Activated CD4-positive, alpha-beta T cell treated with anti-CD3 and anti-CD28 coated beads for 48 hours (primary cell): ENCODE results near the gene PRPSAP2.
"Not testable (repeated sequence)": the region's sequence is repeated elsewhere in the genome, so short reads cannot be mapped to it uniquely, and the experiment has no call there.

Experiments
- DNase-seq: peaks from one replicate; pipeline ENCODE4 v3.0.0-alpha.2; 2020

The PRPSAP2 gene

DNA sequence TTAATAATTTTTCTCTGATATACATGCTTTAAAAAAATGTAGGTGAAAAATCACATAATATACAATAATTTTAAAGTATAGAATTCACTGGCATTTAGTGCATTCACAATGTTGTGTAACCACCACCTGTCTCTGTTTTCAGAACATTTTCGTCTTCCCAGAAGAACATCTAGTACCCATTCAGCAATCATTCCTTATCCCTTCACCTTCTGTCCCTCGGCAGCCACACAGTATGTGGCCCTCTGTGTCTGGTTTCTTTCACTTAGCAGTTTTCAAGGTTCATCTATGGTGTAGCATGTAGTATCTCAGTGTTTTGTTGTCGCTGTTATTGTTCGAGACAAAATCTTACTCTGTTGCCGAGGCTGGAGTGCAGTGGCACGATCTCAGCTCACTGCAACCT is 33.6 kb downstream of the PRPSAP2 start:
- no peak for DNase-seq

- DNase-seq = no peak
These were observed 38.2 kb downstream of the PRPSAP2 start for GRCh38 chr17:18896146-18896545.

- DNase-seq = no peak
These were observed 39.0 kb downstream of the PRPSAP2 start for GRCh38 chr17:18896947-18897346.

DNA sequence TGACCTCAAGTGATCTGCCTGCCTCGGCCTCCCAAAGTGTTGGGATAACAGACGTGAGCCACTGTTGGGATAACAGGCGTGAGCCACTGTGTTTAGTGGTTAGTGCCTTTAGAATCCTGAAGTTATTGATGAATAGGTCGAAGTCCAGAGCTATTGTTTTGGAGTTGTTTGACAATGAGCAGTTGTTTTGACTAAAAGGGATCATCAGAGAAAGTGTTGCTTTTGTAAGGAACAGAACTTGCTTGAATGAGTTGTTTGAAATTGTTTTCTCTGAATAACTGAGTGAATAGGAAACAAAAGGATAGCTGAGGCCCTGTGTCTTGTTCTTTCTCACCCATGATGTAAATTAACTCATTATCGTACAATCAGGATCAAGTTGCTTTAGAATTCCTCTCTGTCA is 46.6 kb downstream of the PRPSAP2 start:
- no peak for DNase-seq

DNA sequence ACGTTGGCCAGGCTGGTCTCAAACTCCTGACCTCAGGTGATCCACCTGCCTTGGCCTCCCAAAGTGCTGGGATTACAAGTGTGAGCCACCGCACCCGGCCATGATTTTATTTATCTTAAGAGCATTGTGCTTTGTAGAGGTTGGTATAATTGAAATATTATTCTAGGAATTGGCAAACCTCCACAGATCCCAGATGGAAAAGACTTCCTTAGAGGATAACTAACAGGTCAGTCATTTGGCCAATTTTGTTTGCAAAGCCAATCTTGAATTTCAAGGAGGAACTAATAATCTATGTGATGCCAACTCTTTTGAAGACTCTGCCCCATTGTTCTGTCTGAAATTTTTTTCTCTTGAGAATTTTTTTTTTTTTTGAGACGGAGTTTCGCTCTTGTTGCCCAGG is 47.3 kb downstream of the PRPSAP2 start:
- DNase-seq = no peak

- DNase-seq = no peak
These were observed 52.4 kb downstream of the PRPSAP2 start for GRCh38 chr17:18910326-18910725.

GRCh38 chr17:18910881-18911280 is 53.0 kb downstream of the PRPSAP2 start:
- no peak for DNase-seq

- DNase-seq = no peak
These were observed 59.0 kb downstream of the PRPSAP2 start for GRCh38 chr17:18916816-18917500.

DNA sequence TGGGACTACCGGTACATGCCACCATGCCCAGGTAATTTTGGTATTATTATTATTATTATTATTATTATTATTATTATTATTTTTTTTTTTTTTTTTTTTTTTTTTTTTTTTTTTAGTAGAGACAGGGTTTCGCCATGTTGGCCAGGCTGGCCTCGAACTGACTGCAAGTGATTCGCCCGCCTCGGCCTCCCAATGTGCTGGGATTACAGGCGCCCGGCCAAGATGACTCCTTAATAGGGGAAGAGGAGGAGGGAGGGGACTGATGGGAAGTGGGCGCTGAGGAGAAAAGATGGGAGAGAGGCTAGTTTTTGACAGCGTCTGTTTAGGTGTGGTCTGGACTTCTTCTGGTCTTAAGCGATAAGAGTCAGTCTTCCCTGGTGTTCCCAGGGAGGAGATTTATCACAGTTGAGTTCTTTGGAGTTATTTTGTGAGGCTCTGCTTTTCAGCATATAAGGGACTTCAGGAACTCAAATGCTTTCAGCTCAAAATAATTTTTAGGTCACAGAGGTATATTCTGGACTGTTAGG is 59.6 kb downstream of the PRPSAP2 start:
- DNase-seq = no peak

DNA sequence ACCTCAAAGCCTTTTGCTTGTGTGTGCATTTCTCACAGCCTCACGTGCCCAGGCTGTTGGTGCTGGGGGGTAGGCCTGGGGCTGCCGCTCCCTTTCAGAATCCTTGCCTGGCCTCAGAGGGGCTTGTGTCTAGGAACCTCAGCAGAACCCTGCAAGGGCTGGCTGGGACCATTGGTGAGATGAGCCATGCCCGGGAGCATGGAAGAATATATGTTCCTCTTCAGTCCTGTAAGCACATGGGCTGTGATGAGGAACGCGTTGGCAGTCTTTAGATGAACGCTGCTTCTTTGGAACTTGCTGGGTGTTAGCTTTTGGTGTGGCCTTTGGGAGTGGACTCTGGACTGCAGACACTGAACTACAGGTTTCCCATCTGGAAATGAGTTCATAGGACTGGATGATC is 62.0 kb downstream of the PRPSAP2 start:
- DNase-seq = no peak

DNA sequence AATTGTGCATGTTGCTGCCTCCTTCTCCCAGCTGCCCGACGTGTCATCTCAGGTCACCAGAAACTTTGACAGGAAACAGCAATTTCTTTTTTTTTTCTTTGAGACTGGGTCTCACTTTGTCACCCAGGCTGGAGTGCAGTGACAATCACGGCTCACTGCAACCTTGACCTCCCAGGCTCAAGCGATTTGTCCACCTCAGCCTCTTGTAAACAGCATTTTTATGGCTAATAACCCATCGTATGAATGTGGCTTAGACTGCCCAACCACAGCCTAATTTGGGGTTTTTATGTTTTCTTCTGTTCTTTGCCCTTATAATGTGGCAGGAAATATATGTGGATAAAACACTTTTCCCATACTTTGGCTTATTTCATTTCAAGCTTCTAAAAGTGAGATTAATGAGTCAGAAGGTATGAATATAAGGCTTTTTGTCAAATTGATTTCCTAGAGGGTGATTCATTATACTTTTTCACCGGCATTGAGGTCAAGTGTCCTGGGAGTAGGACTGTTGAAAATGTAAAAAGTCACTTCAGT is 63.0 kb downstream of the PRPSAP2 start:
- no peak for DNase-seq

DNA sequence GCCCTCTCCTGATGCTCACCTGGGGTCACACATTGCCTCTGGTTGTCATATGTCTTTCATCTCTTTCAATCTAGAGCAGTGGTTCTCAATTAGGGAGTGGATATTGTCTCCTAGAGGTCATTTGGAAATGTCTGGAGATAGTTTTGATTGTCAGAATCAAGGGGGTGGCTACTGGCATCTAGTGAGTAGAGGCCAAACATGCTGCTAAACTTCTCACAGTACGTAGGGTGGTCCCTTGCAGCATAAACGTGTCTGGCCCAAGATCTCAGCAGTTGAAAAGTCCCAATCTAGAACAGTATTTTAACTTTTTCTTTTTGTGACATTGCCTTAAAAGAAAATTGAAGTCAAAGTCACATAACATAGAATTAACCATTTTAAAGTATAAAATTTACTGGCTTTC is 63.6 kb downstream of the PRPSAP2 start:
- DNase-seq = no peak

DNA sequence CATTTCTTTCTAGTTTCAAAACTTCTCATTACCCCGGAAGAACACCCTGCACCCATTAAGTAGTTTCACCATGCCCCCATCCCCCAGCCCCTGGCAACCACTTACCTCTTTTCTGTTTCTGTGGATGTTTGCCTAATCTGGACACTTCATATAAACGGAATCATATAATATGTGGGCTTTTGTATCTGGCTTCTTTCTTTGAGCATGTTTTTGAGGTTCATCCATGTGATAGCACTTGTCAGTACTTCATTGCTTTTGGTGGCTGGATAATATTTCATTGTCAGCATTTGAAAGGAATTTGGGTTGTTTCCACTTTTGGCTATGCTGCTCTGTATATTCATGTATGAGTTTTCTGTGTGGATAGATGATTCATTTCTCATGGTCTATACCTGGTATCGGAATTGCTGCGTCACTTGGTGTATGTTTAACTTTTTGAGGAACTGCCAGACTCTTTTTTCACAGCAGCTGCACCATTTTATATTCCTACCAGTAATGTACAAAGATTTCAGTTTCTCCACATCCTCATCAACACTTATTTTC is 64.1 kb downstream of the PRPSAP2 start:
- peak; percentile 48 for DNase-seq

DNA sequence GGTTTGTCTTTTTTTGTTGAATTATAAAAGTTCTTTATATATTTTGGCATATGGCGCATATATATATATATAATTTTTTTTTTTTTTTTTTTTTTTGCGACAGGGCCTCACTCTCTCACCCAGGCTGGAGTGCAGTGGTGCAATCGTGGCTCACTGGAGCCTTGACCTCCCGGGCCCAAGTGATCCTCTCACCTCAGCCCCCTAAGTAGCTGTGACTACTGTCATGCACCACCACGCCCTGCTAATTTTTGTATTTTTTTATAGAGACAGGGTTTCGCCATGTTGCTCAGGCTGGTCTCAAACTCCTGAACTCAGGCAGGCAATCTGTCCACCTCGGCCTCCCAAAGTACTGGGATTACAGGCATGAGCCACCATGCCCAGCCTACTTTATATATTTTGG is 64.7 kb downstream of the PRPSAP2 start:
- DNase-seq = not testable (repeated sequence)

DNA sequence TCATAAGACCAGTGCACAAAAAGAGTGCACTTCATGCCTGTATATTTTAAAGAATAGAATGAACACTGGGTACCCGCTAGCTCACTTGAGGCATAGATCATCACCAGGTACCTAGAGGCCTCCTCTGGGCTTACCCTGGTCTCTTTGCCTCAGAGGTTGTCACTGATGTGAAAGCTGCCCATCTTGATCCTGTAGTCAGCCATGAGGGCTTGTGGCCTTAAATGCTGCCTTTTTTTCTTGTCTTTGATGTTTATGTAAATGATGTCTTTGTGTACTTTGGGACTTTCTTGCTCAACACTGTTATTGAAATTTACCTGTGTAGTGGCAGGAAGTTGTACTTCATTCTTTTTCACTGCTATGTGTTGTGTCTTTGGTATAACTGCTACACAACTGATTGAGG is 67.3 kb downstream of the PRPSAP2 start:
- DNase-seq = no peak

DNA sequence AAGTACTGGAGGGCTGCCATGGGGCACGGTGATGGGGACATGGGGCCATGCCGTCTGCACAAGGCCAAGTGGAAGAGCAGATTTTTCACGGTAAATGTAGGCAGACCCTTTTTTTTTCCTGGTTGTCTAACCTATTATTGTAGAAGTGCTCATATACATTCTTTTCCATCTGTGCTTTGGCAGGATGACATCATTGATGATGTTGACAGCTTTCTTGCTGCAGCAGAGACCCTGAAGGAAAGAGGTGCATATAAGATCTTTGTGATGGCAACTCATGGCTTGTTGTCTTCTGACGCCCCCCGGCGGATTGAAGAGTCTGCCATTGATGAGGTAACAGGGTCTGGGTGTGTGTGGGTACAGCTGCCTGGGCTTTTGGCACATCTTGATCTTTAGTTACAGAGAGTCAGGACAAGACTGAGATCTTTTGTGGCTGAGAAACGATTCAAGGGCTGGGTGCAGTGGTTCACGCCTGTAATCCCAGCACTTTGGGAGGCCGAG is 70.7 kb downstream of the PRPSAP2 start:
- no peak for DNase-seq

DNA sequence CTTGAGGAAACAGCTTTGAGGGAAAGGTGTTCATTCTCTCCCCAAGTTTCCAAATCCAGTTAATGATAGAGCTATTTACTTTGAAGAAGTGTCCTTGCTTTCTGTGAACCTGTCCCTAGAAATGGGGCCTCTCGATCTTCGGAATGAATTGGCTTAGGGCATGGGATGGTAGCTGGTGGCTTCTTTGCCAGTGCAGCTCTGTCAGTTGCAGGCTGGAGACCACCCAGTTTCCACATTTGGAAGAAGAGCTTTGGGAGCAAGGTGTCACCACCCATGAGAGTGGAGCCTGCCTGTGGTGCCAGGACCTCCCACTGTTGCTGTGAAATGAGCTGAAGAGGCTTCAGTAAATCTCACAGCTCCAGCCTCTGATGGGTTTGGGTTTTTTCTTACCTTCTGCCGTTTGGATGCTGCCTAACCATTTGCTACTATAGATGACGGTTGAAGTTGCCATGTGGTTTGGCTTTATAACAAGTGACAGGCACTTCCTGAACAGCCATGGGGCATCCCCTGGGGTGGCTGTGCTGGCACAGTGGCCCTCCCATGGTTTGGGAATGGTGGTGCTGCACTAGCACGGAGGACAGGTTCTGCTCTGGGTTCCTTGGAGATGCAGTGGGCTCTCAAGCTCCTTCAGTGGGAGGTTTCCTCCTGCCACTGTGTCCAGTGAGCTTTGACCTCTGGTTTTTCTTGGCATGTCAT is 74.6 kb downstream of the PRPSAP2 start:
- DNase-seq = no peak

- no peak for DNase-seq
These were observed 75.4 kb downstream of the PRPSAP2 start for GRCh38 chr17:18933102-18934058.

- no peak for DNase-seq
These were observed 80.2 kb downstream of the PRPSAP2 start for GRCh38 chr17:18937981-18938691.

GRCh38 chr17:18938692-18939023 is 80.7 kb downstream of the PRPSAP2 start:
- DNase-seq = no peak

DNA sequence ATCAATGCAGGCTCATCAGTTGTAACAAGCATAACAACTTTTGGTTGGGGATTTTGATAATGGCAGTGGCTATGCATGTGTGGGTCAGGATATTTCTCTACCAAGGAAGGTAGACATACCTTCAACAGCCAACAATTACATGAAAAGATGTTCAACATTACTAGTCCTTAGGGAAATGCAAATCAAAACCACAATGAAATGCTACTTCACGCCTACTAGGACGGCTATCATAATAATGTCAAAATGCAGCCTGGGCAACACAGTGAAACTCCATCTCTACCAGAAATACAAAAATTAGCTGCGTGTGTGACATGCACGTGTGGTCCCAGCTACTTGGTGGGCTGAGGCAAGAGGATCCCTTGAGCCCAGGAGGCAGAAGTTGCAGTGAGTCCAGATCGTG is 86.7 kb downstream of the PRPSAP2 start:
- DNase-seq = no peak

- DNase-seq = no peak
These were observed 88.6 kb downstream of the PRPSAP2 start for GRCh38 chr17:18946536-18946935.
